WTC11 (cell line): Measurements from ENCODE around the gene GLIPR1. TPM values are rescaled to one million over a fixed set of nuclear protein-coding genes. Genes with fewer than 3 reads are reported as not detected.

Experiments
- ATAC-seq: fragments of 200-7000 bp; cut with Tn5 transposase; 2 replicates; pipeline ENCODE4 v1.10.0; 2021; ENCODE audit warnings: mild to moderate bottlenecking, moderate library complexity
- CTCF ChIA-PET: fragments of 300-600 bp; sonication (Branson Sonifier 250); formaldehyde crosslinking; loops from one replicate; lab custom pipeline; 2021; ENCODE audit warnings: antibody characterized with exemption; lab: Charles Lee
- POLR2A ChIA-PET: fragments of 350-600 bp; sonication (Branson Sonifier 250); formaldehyde crosslinking; loops from one replicate; lab custom pipeline; 2021; ENCODE audit warnings: antibody characterized with exemption; lab: Charles Lee
- DNase-seq: peaks from one replicate; pipeline ENCODE4 v3.0.0; 2021; ENCODE audit warnings: low spot score
- H3K27ac Mint-ChIP-seq: 2 replicates; pipeline ENCODE4 v1.8.0; 2021; ENCODE audit warnings: mixed read lengths
- H3K27me3 Mint-ChIP-seq: 2 replicates; pipeline ENCODE4 v1.8.0; 2021; ENCODE audit warnings: low read depth, mild to moderate bottlenecking, moderate library complexity, mixed read lengths
- H3K36me3 Mint-ChIP-seq: 2 replicates; pipeline ENCODE4 v1.8.0; 2021; ENCODE audit warnings: mixed read lengths
- H3K4me1 Mint-ChIP-seq: 2 replicates; pipeline ENCODE4 v1.8.0; 2022; ENCODE audit warnings: mixed read lengths
- H3K4me3 Mint-ChIP-seq: 2 replicates; pipeline ENCODE4 v1.8.0; 2021; ENCODE audit warnings: mild to moderate bottlenecking, moderate library complexity, mixed read lengths
- H3K9me3 Mint-ChIP-seq: 2 replicates; pipeline ENCODE4 v1.8.0; 2021; ENCODE audit warnings: mixed read lengths
- CBFB ChIP-seq: sonication (generic); formaldehyde crosslinking; IDR thresholded peaks from 2 replicates; pipeline ENCODE4 v1.8.1; 2022; ENCODE audit warnings: mild to moderate bottlenecking, low read depth, missing genetic modification reagents
- CREM ChIP-seq: sonication (generic); formaldehyde crosslinking; IDR thresholded peaks from 2 replicates; pipeline ENCODE4 v1.8.1; 2022; ENCODE audit warnings: mild to moderate bottlenecking, missing genetic modification reagents, moderate library complexity
- E2F5 ChIP-seq: sonication (generic); formaldehyde crosslinking; IDR thresholded peaks from 2 replicates; pipeline ENCODE4 v1.8.1; 2022; ENCODE audit warnings: mild to moderate bottlenecking, moderate library complexity, missing genetic modification reagents
- ELF4 ChIP-seq: sonication (generic); formaldehyde crosslinking; IDR thresholded peaks from 2 replicates; pipeline ENCODE4 v1.8.1; 2022; ENCODE audit warnings: low read depth, mild to moderate bottlenecking, moderate library complexity, missing genetic modification reagents
- EMX1 ChIP-seq: fragments of 250-450 bp; sonication (Bioruptor Pico); IDR thresholded peaks from 2 replicates; pipeline ENCODE4 v1.8.0; 2021; ENCODE audit warnings: mild to moderate bottlenecking
- ERG ChIP-seq: fragments of 250-450 bp; sonication (Bioruptor Pico); IDR thresholded peaks from 2 replicates; pipeline ENCODE4 v1.8.0; 2021; ENCODE audit warnings: mild to moderate bottlenecking
- FOXP1 ChIP-seq: sonication (generic); formaldehyde crosslinking; IDR thresholded peaks from 2 replicates; pipeline ENCODE4 v1.8.0; 2022; ENCODE audit warnings: missing genetic modification reagents, mild to moderate bottlenecking, moderate library complexity, borderline replicate concordance
- IRF1 ChIP-seq: sonication (generic); formaldehyde crosslinking; IDR thresholded peaks from 2 replicates; pipeline ENCODE4 v1.8.0; 2023; ENCODE audit warnings: missing genetic modification reagents
- IRF2 ChIP-seq: sonication (generic); formaldehyde crosslinking; IDR thresholded peaks from 2 replicates; pipeline ENCODE4 v1.8.0; 2022; ENCODE audit warnings: low read depth, missing genetic modification reagents, borderline replicate concordance
- NFATC4 ChIP-seq: fragments of 250-450 bp; sonication (Bioruptor Pico); IDR thresholded peaks from 2 replicates; pipeline ENCODE4 v1.9.0; 2021; ENCODE audit warnings: mild to moderate bottlenecking
- NFE2L1 ChIP-seq: sonication (generic); formaldehyde crosslinking; IDR thresholded peaks from 2 replicates; pipeline ENCODE4 v1.8.1; 2023; ENCODE audit warnings: missing genetic modification reagents
- NFYB ChIP-seq: sonication (generic); formaldehyde crosslinking; conservative IDR thresholded peaks from 2 replicates; pipeline ENCODE4 v1.8.0; 2022; ENCODE audit warnings: low read depth, missing genetic modification reagents
- NR3C1 ChIP-seq: sonication (generic); formaldehyde crosslinking; conservative IDR thresholded peaks from 2 replicates; pipeline ENCODE4 v1.8.1; 2023; ENCODE audit warnings: low read depth, mild to moderate bottlenecking, missing genetic modification reagents
- RELA ChIP-seq: sonication (generic); formaldehyde crosslinking; IDR thresholded peaks from 2 replicates; pipeline ENCODE4 v1.8.1; 2022; ENCODE audit warnings: missing genetic modification reagents, mild to moderate bottlenecking, borderline replicate concordance
- TEAD4 ChIP-seq: sonication (generic); formaldehyde crosslinking; IDR thresholded peaks from 2 replicates; pipeline ENCODE4 v1.8.0; 2022; ENCODE audit warnings: mild to moderate bottlenecking, missing genetic modification reagents
- USF1 ChIP-seq: sonication (generic); formaldehyde crosslinking; IDR thresholded peaks from 2 replicates; pipeline ENCODE4 v1.8.0; 2022; ENCODE audit warnings: mild to moderate bottlenecking, missing genetic modification reagents
- ZNF317 ChIP-seq: sonication (generic); formaldehyde crosslinking; IDR thresholded peaks from 2 replicates; pipeline ENCODE4 v1.8.1; 2023; ENCODE audit warnings: low read depth, mild to moderate bottlenecking, moderate library complexity, missing genetic modification reagents, borderline replicate concordance
- ZNF396 ChIP-seq: fragments of 250-450 bp; sonication (Bioruptor Pico); IDR thresholded peaks from 2 replicates; pipeline ENCODE4 v1.8.0; 2021; ENCODE audit warnings: mild to moderate bottlenecking, moderate library complexity, borderline replicate concordance
- ZNF416 ChIP-seq: fragments of 250-450 bp; sonication (Bioruptor Pico); IDR thresholded peaks from 2 replicates; pipeline ENCODE4 v1.9.0; 2021; ENCODE audit warnings: mild to moderate bottlenecking, inconsistent platforms
- ZNF512 ChIP-seq: sonication (generic); formaldehyde crosslinking; IDR thresholded peaks from 2 replicates; pipeline ENCODE4 v1.8.1; 2022; ENCODE audit warnings: missing genetic modification reagents, borderline replicate concordance
- ZNF671 ChIP-seq: fragments of 250-450 bp; sonication (Bioruptor Pico); IDR thresholded peaks from 2 replicates; pipeline ENCODE4 v1.8.0; 2021; ENCODE audit warnings: mild to moderate bottlenecking
- total RNA-seq: library from RNA; stranded (reverse); gene quantifications from 3 replicates; pipeline ENCODE4 v1.2.3, GENCODE V29; 2021
- TF ChIP-seq, protein P1 (sequence below): sonication (generic); formaldehyde crosslinking; conservative IDR thresholded peaks from 2 replicates; pipeline ENCODE4 v1.8.1; 2023; ENCODE audit warnings: mild to moderate bottlenecking, low read depth, missing genetic modification reagents, moderate library complexity
- TF ChIP-seq, protein P2 (sequence below): fragments of 250-450 bp; sonication (Bioruptor Pico); IDR thresholded peaks from 2 replicates; pipeline ENCODE4 v1.9.0; 2021; ENCODE audit warnings: moderate library complexity, mild to moderate bottlenecking, inconsistent platforms, borderline replicate concordance
- TF ChIP-seq, protein P3 (sequence below): sonication (generic); formaldehyde crosslinking; IDR thresholded peaks from 2 replicates; pipeline ENCODE4 v1.8.1; 2023; ENCODE audit warnings: mild to moderate bottlenecking, missing genetic modification reagents, moderate library complexity

GLIPR1 gene
- total RNA-seq, 1 experiment from 2014 or later, result 0.28 TPM

- CTCF ChIA-PET, result no interaction called here
- POLR2A ChIA-PET, result no interaction called here
- Mint-ChIP-seq H3K9me3 (no peaks in the 10 kb centered on the region), H3K27me3 (no peaks in the 10 kb centered on the region), H3K36me3 (peaks cover 35% of the 10 kb centered on the region), H3K27ac (no peak overlapping the region), H3K4me3 (no peak overlapping the region), H3K4me1 (no peaks in the 10 kb centered on the region)
- TF ChIP-seq CREM (CRISPR knock-in tag), result no peak
- TF ChIP-seq, protein P1, sequence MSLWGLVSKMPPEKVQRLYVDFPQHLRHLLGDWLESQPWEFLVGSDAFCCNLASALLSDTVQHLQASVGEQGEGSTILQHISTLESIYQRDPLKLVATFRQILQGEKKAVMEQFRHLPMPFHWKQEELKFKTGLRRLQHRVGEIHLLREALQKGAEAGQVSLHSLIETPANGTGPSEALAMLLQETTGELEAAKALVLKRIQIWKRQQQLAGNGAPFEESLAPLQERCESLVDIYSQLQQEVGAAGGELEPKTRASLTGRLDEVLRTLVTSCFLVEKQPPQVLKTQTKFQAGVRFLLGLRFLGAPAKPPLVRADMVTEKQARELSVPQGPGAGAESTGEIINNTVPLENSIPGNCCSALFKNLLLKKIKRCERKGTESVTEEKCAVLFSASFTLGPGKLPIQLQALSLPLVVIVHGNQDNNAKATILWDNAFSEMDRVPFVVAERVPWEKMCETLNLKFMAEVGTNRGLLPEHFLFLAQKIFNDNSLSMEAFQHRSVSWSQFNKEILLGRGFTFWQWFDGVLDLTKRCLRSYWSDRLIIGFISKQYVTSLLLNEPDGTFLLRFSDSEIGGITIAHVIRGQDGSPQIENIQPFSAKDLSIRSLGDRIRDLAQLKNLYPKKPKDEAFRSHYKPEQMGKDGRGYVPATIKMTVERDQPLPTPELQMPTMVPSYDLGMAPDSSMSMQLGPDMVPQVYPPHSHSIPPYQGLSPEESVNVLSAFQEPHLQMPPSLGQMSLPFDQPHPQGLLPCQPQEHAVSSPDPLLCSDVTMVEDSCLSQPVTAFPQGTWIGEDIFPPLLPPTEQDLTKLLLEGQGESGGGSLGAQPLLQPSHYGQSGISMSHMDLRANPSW (CRISPR knock-in tag), result no peak
- TF ChIP-seq EMX1 (CRISPR knock-in tag), result no peak
- no peak for TF ChIP-seq ZNF396
- TF ChIP-seq RELA, result no peak
- TF ChIP-seq, protein P2, sequence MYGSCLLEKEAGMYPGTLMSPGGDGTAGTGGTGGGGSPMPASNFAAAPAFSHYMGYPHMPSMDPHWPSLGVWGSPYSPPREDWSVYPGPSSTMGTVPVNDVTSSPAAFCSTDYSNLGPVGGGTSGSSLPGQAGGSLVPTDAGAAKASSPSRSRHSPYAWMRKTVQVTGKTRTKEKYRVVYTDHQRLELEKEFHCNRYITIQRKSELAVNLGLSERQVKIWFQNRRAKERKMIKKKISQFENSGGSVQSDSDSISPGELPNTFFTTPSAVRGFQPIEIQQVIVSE, result no peak
- TF ChIP-seq ELF4 (CRISPR knock-in tag), result no peak
- no peak for TF ChIP-seq FOXP1 (CRISPR knock-in tag)
- no peak for TF ChIP-seq CBFB (CRISPR knock-in tag)
- no peak for TF ChIP-seq TEAD4 (CRISPR knock-in tag)
- no peak for TF ChIP-seq ZNF416 (CRISPR knock-in tag)
- no peak for TF ChIP-seq NFE2L1 (CRISPR knock-in tag)
- TF ChIP-seq, protein P3, sequence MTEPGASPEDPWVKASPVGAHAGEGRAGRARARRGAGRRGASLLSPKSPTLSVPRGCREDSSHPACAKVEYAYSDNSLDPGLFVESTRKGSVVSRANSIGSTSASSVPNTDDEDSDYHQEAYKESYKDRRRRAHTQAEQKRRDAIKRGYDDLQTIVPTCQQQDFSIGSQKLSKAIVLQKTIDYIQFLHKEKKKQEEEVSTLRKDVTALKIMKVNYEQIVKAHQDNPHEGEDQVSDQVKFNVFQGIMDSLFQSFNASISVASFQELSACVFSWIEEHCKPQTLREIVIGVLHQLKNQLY, result no peak
- DNase-seq, result no peak
- ATAC-seq, result no peak
Measured at GRCh38 chr12:75503459-75503858, 22.9 kb downstream of the GLIPR1 start.

GRCh38 chr12:75503866-75504265 is 23.3 kb downstream of the GLIPR1 start:
- Mint-ChIP-seq H3K4me3 (no peak overlapping the region), H3K4me1 (no peaks in the 10 kb centered on the region), H3K27me3 (no peaks in the 10 kb centered on the region), H3K27ac (no peak overlapping the region), H3K36me3 (peaks cover 32% of the 10 kb centered on the region), H3K9me3 (no peaks in the 10 kb centered on the region)
- DNase-seq (no peak), ATAC-seq (no peak)
- ChIA-PET POLR2A (no interaction called here), CTCF (no interaction called here)
- TF ChIP-seq IRF1 (CRISPR knock-in tag) (no peak), IRF2 (CRISPR knock-in tag) (no peak), NFYB (no peak), NR3C1 (CRISPR knock-in tag) (no peak), ZNF317 (CRISPR knock-in tag) (no peak), RELA (no peak), NFE2L1 (CRISPR knock-in tag) (no peak)
- TF ChIP-seq, protein P2, result no peak

DNA sequence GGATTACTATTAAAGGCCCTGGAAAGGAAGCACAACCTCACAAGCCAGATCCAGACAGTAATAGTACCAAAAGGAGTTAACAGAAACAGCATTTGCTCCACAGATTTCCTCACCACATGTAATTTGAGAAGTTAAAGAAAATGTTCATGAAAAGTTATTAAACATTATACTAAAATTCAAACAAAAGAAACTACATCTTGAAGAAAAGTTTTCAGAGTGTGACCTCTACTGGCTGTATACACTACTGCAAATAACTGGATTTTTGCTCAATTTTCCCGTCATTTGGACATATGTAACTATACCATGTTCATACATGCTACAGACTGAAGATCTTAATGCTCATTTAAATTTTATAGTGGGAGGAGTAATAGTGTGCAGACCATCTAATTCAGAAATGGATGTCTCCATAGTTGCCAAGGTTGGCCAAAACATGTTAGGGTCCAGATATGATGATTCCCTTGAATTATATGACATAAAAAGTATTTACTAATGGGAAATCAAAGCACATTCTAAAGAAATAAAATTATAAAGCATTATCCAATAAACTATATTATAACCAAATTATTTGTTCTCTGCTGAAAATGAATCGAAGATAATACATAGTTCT is 25.3 kb downstream of the GLIPR1 start:
- POLR2A ChIA-PET, result no interaction called here
- H3K27ac Mint-ChIP-seq, result no peak overlapping the region
- peaks cover 10% of the 10 kb centered on the region for H3K4me1 Mint-ChIP-seq
- no peaks in the 10 kb centered on the region for H3K27me3 Mint-ChIP-seq
- CTCF ChIA-PET, result no interaction called here
- no peak overlapping the region for H3K4me3 Mint-ChIP-seq
- DNase-seq (no peak), ATAC-seq (no peak)
- H3K9me3 Mint-ChIP-seq, result no peaks in the 10 kb centered on the region
- H3K36me3 Mint-ChIP-seq, result peaks cover 26% of the 10 kb centered on the region
- no peak for TF ChIP-seq NFATC4
- no peak for TF ChIP-seq ZNF512 (CRISPR knock-in tag)
- no peak for TF ChIP-seq ZNF671 (CRISPR knock-in tag)
- no peak for TF ChIP-seq E2F5 (CRISPR knock-in tag)
- no peak for TF ChIP-seq USF1 (CRISPR knock-in tag)
- TF ChIP-seq ERG (CRISPR knock-in tag), result no peak
